IMR-90 (cell line): ENCODE measurements around the gene GRIK3. TPM values are rescaled to one million over a fixed set of nuclear protein-coding genes. Genes with fewer than 3 reads are reported as not detected.

ENCODE experiments used
- ATAC-seq: fragments of 200-7000 bp; cut with Tn5 transposase; 2 replicates; pipeline ENCODE4 v1.9.1; 2020; ENCODE audit warnings: low read depth, mild to moderate bottlenecking, moderate library complexity
- BruUV-seq: library from RNA; stranded (reverse); fragments of 400-500 nt; replicated peaks from 2 replicates; lab custom pipeline; 2021; lab: Mats Ljungman, UMichigan
- CTCF ChIA-PET: fragments of 300-600 bp; formaldehyde crosslinking; extraction: SDS; loops from one replicate; lab custom pipeline; 2021; ENCODE audit warnings: antibody characterized with exemption; lab: Yijun Ruan, JAX
- POLR2A ChIA-PET: fragments of 300-600 bp; sonication (Branson Sonifier 250); formaldehyde crosslinking; loops from one replicate; lab custom pipeline; 2022; ENCODE audit warnings: antibody characterized with exemption; ENCODE audit not compliant: unreplicated experiment; lab: Charles Lee
- DNase-seq: peaks from one replicate; pipeline ENCODE4 v3.0.0; 2013
- H2AFZ ChIP-seq: replicated peaks from 2 replicates; pipeline ENCODE3; 2013; ENCODE audit warnings: low read length, mild to moderate bottlenecking; ENCODE audit not compliant: poor library complexity
- H2AK5ac ChIP-seq: 2 replicates; pipeline ENCODE4 v1.6.1; 2013; ENCODE audit warnings: low read depth, low read length, inconsistent platforms
- H2AK9ac ChIP-seq: replicated peaks from 2 replicates; pipeline ENCODE3; 2013; ENCODE audit warnings: mild to moderate bottlenecking, low read depth, low read length, moderate library complexity; ENCODE audit not compliant: poor library complexity
- H2BK120ac ChIP-seq: 2 replicates; pipeline ENCODE4 v1.6.1; 2013; ENCODE audit warnings: low read depth, low read length, inconsistent platforms
- H2BK15ac ChIP-seq: 3 replicates; pipeline ENCODE4 v1.6.1; 2013; ENCODE audit warnings: low read depth, low read length, inconsistent platforms
- H2BK20ac ChIP-seq: 2 replicates; pipeline ENCODE4 v1.6.1; 2013; ENCODE audit warnings: low read depth, mild to moderate bottlenecking, inconsistent platforms, low read length, moderate library complexity
- H2BK5ac ChIP-seq: 2 replicates; pipeline ENCODE4 v1.6.1; 2013; ENCODE audit warnings: mild to moderate bottlenecking, low read depth, low read length, inconsistent platforms; ENCODE audit not compliant: poor library complexity, severe bottlenecking
- H3K14ac ChIP-seq: replicated peaks from 2 replicates; pipeline ENCODE4 v1.6.1; 2013; ENCODE audit warnings: low read depth, low read length, inconsistent platforms
- H3K18ac ChIP-seq: 2 replicates; pipeline ENCODE4 v1.6.1; 2013; ENCODE audit warnings: low read depth, low read length, control low read depth
- H3K23ac ChIP-seq: 2 replicates; pipeline ENCODE4 v1.6.1; 2013; ENCODE audit warnings: low read depth, low read length, inconsistent platforms
- H3K27ac ChIP-seq: 2 replicates; pipeline ENCODE4 v1.5.1; 2013; ENCODE audit warnings: mild to moderate bottlenecking, control low read depth, low read length; ENCODE audit not compliant: insufficient read depth
- H3K27me3 ChIP-seq: 2 replicates; pipeline ENCODE4 v1.6.1; 2013; ENCODE audit warnings: low read length; ENCODE audit not compliant: control insufficient read depth, insufficient read depth
- H3K36me3 ChIP-seq: 2 replicates; pipeline ENCODE4 v1.6.1; 2013; ENCODE audit warnings: low read length, mixed read lengths; ENCODE audit not compliant: control insufficient read depth, insufficient read depth
- H3K4ac ChIP-seq: 2 replicates; pipeline ENCODE4 v1.6.1; 2013; ENCODE audit warnings: low read depth, low read length, inconsistent platforms
- H3K4me1 ChIP-seq: 2 replicates; pipeline ENCODE4 v1.6.1; 2013; ENCODE audit warnings: low read length, mixed read lengths; ENCODE audit not compliant: control insufficient read depth, insufficient read depth
- H3K4me2 ChIP-seq: 2 replicates; pipeline ENCODE4 v1.6.1; 2013; ENCODE audit warnings: low read depth, mild to moderate bottlenecking, control low read depth, low read length, moderate library complexity
- H3K4me3 ChIP-seq: 2 replicates; pipeline ENCODE4 v1.5.1; 2013; ENCODE audit warnings: low read depth, mild to moderate bottlenecking, control low read depth, low read length, moderate library complexity; ENCODE audit not compliant: insufficient read depth
- H3K56ac ChIP-seq: 2 replicates; pipeline ENCODE4 v1.6.1; 2013; ENCODE audit warnings: low read length, inconsistent platforms; ENCODE audit not compliant: insufficient read depth; ENCODE audit errors: extremely low read depth
- H3K79me1 ChIP-seq, 2 experiments: 2 replicates each; pipeline ENCODE4 v1.6.1; 2013; ENCODE audit warnings: low read length in 2 of 2, inconsistent platforms in 1 of 2, low read depth in 1 of 2
- H3K9ac ChIP-seq: 2 replicates; pipeline ENCODE4 v1.6.1; 2013; ENCODE audit warnings: low read depth, low read length, control low read depth
- H3K9me1 ChIP-seq: 2 replicates; pipeline ENCODE4 v1.6.1; 2013; ENCODE audit warnings: low read length, inconsistent platforms; ENCODE audit not compliant: insufficient read depth
- H3K9me3 ChIP-seq: 2 replicates; pipeline ENCODE4 v1.6.1; 2013; ENCODE audit warnings: low read length; ENCODE audit not compliant: control insufficient read depth, insufficient read depth
- H4K20me1 ChIP-seq: 2 replicates; pipeline ENCODE4 v1.6.1; 2013; ENCODE audit warnings: low read length, inconsistent platforms; ENCODE audit not compliant: insufficient read depth
- H4K5ac ChIP-seq: 2 replicates; pipeline ENCODE4 v1.6.1; 2013; ENCODE audit warnings: mild to moderate bottlenecking, low read depth, low read length, control low read depth
- H4K8ac ChIP-seq, 2 experiments: 2 replicates each; pipeline ENCODE4 v1.6.1; 2013; ENCODE audit warnings: low read depth in 2 of 2, low read length in 2 of 2, control low read depth in 1 of 2, inconsistent platforms in 1 of 2
- H4K91ac ChIP-seq: 2 replicates; pipeline ENCODE4 v1.6.1; 2013; ENCODE audit warnings: low read depth, low read length, inconsistent platforms; ENCODE audit not compliant: insufficient read depth
- CEBPB ChIP-seq: IDR thresholded peaks from 2 replicates; pipeline ENCODE4 v1.6.1; 2012; ENCODE audit warnings: low read depth, low read length, improper control_type of control experiment
- CHD1 ChIP-seq: IDR thresholded peaks from 2 replicates; pipeline ENCODE4 v1.6.1; 2012; ENCODE audit warnings: low read depth, low read length, improper control_type of control experiment
- CTCF ChIP-seq: conservative IDR thresholded peaks from 2 replicates; pipeline ENCODE4 v1.5.1; 2012; ENCODE audit warnings: mild to moderate bottlenecking, low read depth, low read length, improper control_type of control experiment
- ELK1 ChIP-seq: fragments of 150-350 bp; IDR thresholded peaks from 2 replicates; pipeline ENCODE4 v1.6.1; 2016; ENCODE audit warnings: low read depth, mild to moderate bottlenecking, low read length, moderate library complexity, borderline replicate concordance
- FOS ChIP-seq: fragments of 150-350 bp; IDR thresholded peaks from 2 replicates; pipeline ENCODE4 v1.6.1; 2016; ENCODE audit warnings: low read depth, low read length
- MAFK ChIP-seq: IDR thresholded peaks from 2 replicates; pipeline ENCODE4 v1.6.1; 2012; ENCODE audit warnings: low read depth, low read length, improper control_type of control experiment
- MAZ ChIP-seq: IDR thresholded peaks from 2 replicates; pipeline ENCODE4 v1.6.1; 2012; ENCODE audit warnings: low read depth, mild to moderate bottlenecking, low read length, improper control_type of control experiment, moderate library complexity, borderline replicate concordance
- MXI1 ChIP-seq: IDR thresholded peaks from 2 replicates; pipeline ENCODE4 v1.6.1; 2012; ENCODE audit warnings: low read depth, mild to moderate bottlenecking, low read length, moderate library complexity, borderline replicate concordance
- NFE2L2 ChIP-seq: fragments of 150-350 bp; IDR thresholded peaks from 2 replicates; pipeline ENCODE4 v1.6.1; 2016; ENCODE audit warnings: low read depth, mild to moderate bottlenecking, low read length
- POLR2A ChIP-seq: IDR thresholded peaks from 2 replicates; pipeline ENCODE4 v1.6.1; 2012; ENCODE audit warnings: mild to moderate bottlenecking, low read depth, low read length
- RAD21 ChIP-seq: IDR thresholded peaks from 2 replicates; pipeline ENCODE4 v1.6.1; 2012; ENCODE audit warnings: low read length, improper control_type of control experiment
- RCOR1 ChIP-seq: IDR thresholded peaks from 2 replicates; pipeline ENCODE4 v1.6.1; 2012; ENCODE audit warnings: mild to moderate bottlenecking, low read length, improper control_type of control experiment; ENCODE audit not compliant: insufficient replicate concordance
- RFX5 ChIP-seq: IDR thresholded peaks from 2 replicates; pipeline ENCODE4 v1.8.0; 2012; ENCODE audit warnings: low read depth, mild to moderate bottlenecking, low read length, moderate library complexity
- SMC3 ChIP-seq: fragments of 150-350 bp; IDR thresholded peaks from 2 replicates; pipeline ENCODE4 v1.6.1; 2016; ENCODE audit warnings: low read depth, mild to moderate bottlenecking, antibody characterized with exemption, low read length, moderate library complexity
- USF2 ChIP-seq: fragments of 150-350 bp; IDR thresholded peaks from 2 replicates; pipeline ENCODE4 v1.6.1; 2017; ENCODE audit warnings: mild to moderate bottlenecking, antibody characterized with exemption, low read length, low read depth
- WGBS, 2 experiments: methylation state at CpG; one replicate each; pipeline versions ENCODE4 v1.1.5 to v1.1.7; 2013; ENCODE audit warnings: missing lambda C conversion rate in 2 of 2; ENCODE audit not compliant: insufficient read length in 1 of 2; ENCODE audit errors: extremely low coverage in 2 of 2; 5-methylcytosine and 5-hydroxymethylcytosine counted together
- dilution Hi-C: fragments of 300-500 bp; cut with HindIII; formaldehyde crosslinking; loops from one replicate; pipeline ENCODE4 v1.14.3; 2018; ENCODE audit warnings: low sequenced_read_pairs; ENCODE audit not compliant: unreplicated experiment
- in situ Hi-C: fragments of 300-500 bp; cut with MboI; formaldehyde crosslinking; loops from 3 replicates; pipeline ENCODE4 v1.14.3; 2019; ENCODE audit warnings: low sequenced_read_pairs, inconsistent platforms, mixed read lengths
- intact Hi-C: fragments of 100-400 bp; cut with micrococcal nuclease; formaldehyde crosslinking; loops from 2 replicates; pipeline ENCODE4 v1.10.0; 2022
- polyA plus RNA-seq, 3 experiments: library from polyadenylated mRNA; depleted of rRNA; stranded (reverse); fragments of >200 nt; gene quantifications; 2 replicates each; pipeline ENCODE4 v1.2.3, GENCODE V29; 2012; ENCODE audit warnings: low replicate concordance in 1 of 3
- total RNA-seq: library from RNA; depleted of rRNA; stranded (reverse); fragments of >200 nt; gene quantifications from 2 replicates; pipeline ENCODE4 v1.2.3, GENCODE V29; 2012

The GRIK3 gene
- total and polyA plus RNA-seq, 2 of the 4 experiments (the other 2 are of a cell fraction): not detected

- H3K9me1 ChIP-seq: no peaks in the 10 kb centered on the region
- no peak overlapping the region for H2BK20ac ChIP-seq
- no peak overlapping the region for H3K27ac ChIP-seq
- H3K4ac ChIP-seq: no peak overlapping the region
- H2AFZ ChIP-seq: no peak overlapping the region
- in situ Hi-C loops: no loop called here
- ChIA-PET POLR2A (no interaction called here), CTCF (no interaction called here)
- no TSS peak for BruUV-seq
- dilution Hi-C loops: no loop called here
- H3K79me1 ChIP-seq: no peaks in the 10 kb centered on the region
- no peak overlapping the region for H4K8ac ChIP-seq
- no peaks in the 10 kb centered on the region for H4K20me1 ChIP-seq
- no peak overlapping the region for H3K4me2 ChIP-seq
- H3K27me3 ChIP-seq: no peaks in the 10 kb centered on the region
- H2AK5ac ChIP-seq: no peak overlapping the region
- H3K9ac ChIP-seq: no peak overlapping the region
- no peak overlapping the region for H2BK120ac ChIP-seq
- TF ChIP-seq ELK1: no peak
- no peak for TF ChIP-seq RCOR1
- TF ChIP-seq USF2: no peak
- no peak for TF ChIP-seq CEBPB
- no peak for TF ChIP-seq CTCF
- no peak for TF ChIP-seq MXI1
- TF ChIP-seq RAD21: no peak
- no peak for TF ChIP-seq FOS
- no peak for TF ChIP-seq POLR2A
- no peak for TF ChIP-seq RFX5
- no peak for TF ChIP-seq SMC3
- TF ChIP-seq CHD1: no peak
- no peak for TF ChIP-seq NFE2L2
- TF ChIP-seq MAZ: no peak
- TF ChIP-seq MAFK: no peak
- H3K23ac ChIP-seq: no peak overlapping the region
- no peaks in the 10 kb centered on the region for H3K9me3 ChIP-seq
- no peak overlapping the region for H4K91ac ChIP-seq
- H3K4me1 ChIP-seq: no peaks in the 10 kb centered on the region
- DNase-seq (no peak), ATAC-seq (no peak)
- no peak overlapping the region for H3K14ac ChIP-seq
- no peak overlapping the region for H3K4me3 ChIP-seq
- WGBS, 2 experiments: no CpG with 5 or more reads among the region's 4 CpGs
- H2AK9ac ChIP-seq: no peak overlapping the region
- no peak overlapping the region for H3K18ac ChIP-seq
- H3K56ac ChIP-seq: no peak overlapping the region
- H3K36me3 ChIP-seq: no peaks in the 10 kb centered on the region
- no peak overlapping the region for H2BK5ac ChIP-seq
- intact Hi-C loops: no loop called here
- H4K5ac ChIP-seq: no peak overlapping the region
- H2BK15ac ChIP-seq: no peak overlapping the region
Observed at GRCh38 chr1:36751525-36751924, 282.8 kb downstream of the GRIK3 start.
